SK-N-MC (cell line): ENCODE results near the gene CACNA2D2.
"Not testable (repeated sequence)": the region's sequence is repeated elsewhere in the genome, so short reads cannot be mapped to it uniquely, and the experiment has no call there.

Experiments used
- DNase-seq: peaks from one replicate; pipeline ENCODE4 v3.0.0-alpha.2; 2011; ENCODE audit warnings: low read depth, low spot score
- H3K27ac ChIP-seq: fragments of 200-600 bp; sonication (generic); 2 replicates; pipeline ENCODE4 v1.5.1; 2016; ENCODE audit warnings: mixed run types
- H3K36me3 ChIP-seq: fragments of 200-600 bp; sonication (generic); 2 replicates; pipeline ENCODE4 v1.6.1; 2017; ENCODE audit warnings: antibody characterized with exemption, low read length, mixed read lengths; ENCODE audit not compliant: insufficient read depth
- H3K4me3 ChIP-seq: fragments of 200-600 bp; sonication (generic); 2 replicates; pipeline ENCODE4 v1.5.1; 2016
- H3K9ac ChIP-seq: fragments of 200-600 bp; sonication (generic); 2 replicates; pipeline ENCODE4 v1.8.0; 2017; ENCODE audit warnings: mixed run types, mixed read lengths; ENCODE audit not compliant: insufficient read length
- H3K9me3 ChIP-seq: fragments of 200-600 bp; sonication (generic); 2 replicates; pipeline ENCODE4 v1.6.1; 2017; ENCODE audit warnings: low read depth, mild to moderate bottlenecking, antibody characterized with exemption, low read length, moderate library complexity, mixed read lengths
- EZH2 ChIP-seq: fragments of 200-600 bp; sonication (generic); IDR thresholded peaks from one replicate; pipeline ENCODE4 v1.6.1; 2017; ENCODE audit warnings: antibody characterized with exemption
- FOXP2 ChIP-seq: optimal IDR thresholded peaks from 2 replicates; pipeline ENCODE3; 2011; ENCODE audit warnings: mild to moderate bottlenecking, moderate library complexity; ENCODE audit not compliant: insufficient read depth; ENCODE audit errors: extremely low read length, control extremely low read depth
- POLR2AphosphoS5 ChIP-seq: IDR thresholded peaks from 2 replicates; pipeline ENCODE4 v1.6.1; 2012; ENCODE audit warnings: mild to moderate bottlenecking, low read depth, low read length, borderline replicate concordance

CACNA2D2 gene

DNA sequence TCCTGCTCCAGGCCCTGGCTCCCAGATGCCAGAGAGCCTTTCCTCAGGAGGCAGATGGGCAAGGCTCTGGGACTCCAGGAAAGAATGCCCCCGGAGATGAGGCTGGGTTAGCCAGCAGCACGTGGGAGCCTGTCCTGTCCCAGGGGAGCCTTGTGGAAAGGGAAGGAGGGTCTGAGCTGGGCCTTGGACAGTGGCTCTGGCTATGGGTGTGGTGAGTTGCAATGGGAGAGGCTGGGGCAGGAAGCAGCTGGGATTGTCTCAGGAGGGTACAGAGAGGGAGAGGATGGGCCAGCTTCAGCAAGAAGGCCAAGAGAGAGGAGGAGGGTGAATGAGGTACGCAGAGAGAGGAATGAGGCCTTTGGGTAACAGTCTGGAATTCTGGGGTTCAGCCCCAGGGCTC is 17.4 kb upstream of the CACNA2D2 start:
- no peak for DNase-seq
- Histone ChIP-seq H3K36me3 (no peaks in the 10 kb centered on the region), H3K9me3 (no peaks in the 10 kb centered on the region), H3K4me3 (no peak overlapping the region), H3K27ac (no peak overlapping the region), H3K9ac (no peak overlapping the region)
- TF ChIP-seq POLR2AphosphoS5 (no peak), FOXP2 (no peak), EZH2 (no peak)

DNA sequence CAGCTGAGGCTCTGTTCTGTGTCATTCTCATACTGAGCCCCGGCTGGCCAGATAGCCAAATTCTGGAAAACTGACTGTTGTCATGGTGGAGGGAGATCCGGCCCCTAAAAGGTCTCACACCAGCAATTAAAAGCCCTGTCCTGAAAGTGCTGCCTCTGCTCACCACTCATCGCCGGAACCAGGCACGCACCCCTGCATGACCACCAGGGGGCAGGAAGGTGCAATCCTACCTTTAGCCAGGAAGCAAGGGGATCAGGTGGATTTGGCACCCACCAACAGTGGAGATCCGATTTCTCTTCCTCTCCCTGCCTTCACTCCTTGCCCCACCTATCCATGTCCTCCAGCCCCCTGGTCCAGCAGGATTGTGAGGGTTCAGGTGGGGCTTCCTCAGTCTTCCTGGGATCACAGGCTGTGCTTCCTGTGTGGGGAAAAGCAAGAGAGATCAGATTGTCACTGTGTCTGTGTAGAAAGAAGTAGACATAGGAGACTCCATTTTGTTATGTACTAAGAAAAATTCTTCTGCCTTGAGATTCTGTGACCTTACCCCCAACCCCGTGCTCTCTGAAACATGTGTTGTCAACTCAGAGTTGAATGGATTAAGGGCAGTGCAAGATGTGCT is 16.1 kb upstream of the CACNA2D2 start:
- no peak overlapping the region for H3K27ac ChIP-seq
- H3K4me3 ChIP-seq: no peak overlapping the region
- no peaks in the 10 kb centered on the region for H3K9me3 ChIP-seq
- H3K9ac ChIP-seq: no peak overlapping the region
- no peaks in the 10 kb centered on the region for H3K36me3 ChIP-seq
- TF ChIP-seq POLR2AphosphoS5: no peak
- TF ChIP-seq EZH2: no peak
- DNase-seq: no peak

DNA sequence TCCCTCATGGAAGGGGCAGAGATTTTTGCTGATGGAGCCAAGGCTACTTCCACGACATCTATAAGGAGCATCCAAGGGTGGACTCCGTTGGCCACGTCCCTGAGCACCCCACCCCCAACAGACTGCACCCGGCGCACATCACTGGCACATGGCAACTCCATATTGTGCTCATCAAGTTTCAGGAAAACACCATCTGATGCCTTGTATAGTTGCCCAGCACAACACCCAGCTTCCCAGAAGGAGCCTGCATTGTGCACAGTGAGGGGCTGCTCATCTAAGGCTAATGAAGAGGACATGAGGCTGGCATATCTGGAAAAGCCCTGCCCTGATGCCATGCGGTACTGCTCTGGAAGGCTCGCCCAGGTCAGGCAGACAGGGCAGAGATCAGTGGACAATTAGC is 15.0 kb upstream of the CACNA2D2 start:
- no peak overlapping the region for H3K4me3 ChIP-seq
- H3K36me3 ChIP-seq: no peaks in the 10 kb centered on the region
- DNase-seq: no peak
- no peaks in the 10 kb centered on the region for H3K9me3 ChIP-seq
- no peak overlapping the region for H3K27ac ChIP-seq
- no peak overlapping the region for H3K9ac ChIP-seq
- TF ChIP-seq EZH2 (no peak), POLR2AphosphoS5 (no peak), FOXP2 (no peak)

DNA sequence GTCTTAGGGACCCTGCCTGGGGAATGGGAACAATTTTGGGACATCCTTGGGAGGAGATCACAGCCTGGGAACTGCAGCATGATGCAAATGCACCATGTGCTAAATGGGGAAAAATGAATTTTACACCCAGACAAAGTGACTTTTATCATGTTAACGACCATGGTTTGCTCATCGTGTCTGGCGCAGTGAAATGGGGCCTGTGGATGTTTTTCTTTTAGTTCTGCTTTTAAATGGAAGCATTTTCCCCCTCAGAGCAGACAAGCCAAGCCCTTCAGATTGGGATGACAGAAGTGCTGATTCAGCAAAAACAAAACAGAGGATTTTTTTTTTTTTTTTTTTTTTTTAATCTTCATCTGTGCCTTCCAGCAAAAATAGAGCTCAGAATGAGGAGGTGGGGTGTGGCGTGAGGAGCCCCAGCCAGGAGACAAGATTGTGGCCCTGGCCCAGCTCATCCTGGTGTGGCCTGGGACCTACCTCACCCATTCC is 14.3 kb upstream of the CACNA2D2 start:
- Histone ChIP-seq H3K4me3 (no peak overlapping the region), H3K27ac (no peak overlapping the region), H3K36me3 (no peaks in the 10 kb centered on the region), H3K9ac (no peak overlapping the region), H3K9me3 (no peaks in the 10 kb centered on the region)
- no peak for DNase-seq
- no peak for TF ChIP-seq EZH2
- no peak for TF ChIP-seq POLR2AphosphoS5
- TF ChIP-seq FOXP2: no peak

DNA sequence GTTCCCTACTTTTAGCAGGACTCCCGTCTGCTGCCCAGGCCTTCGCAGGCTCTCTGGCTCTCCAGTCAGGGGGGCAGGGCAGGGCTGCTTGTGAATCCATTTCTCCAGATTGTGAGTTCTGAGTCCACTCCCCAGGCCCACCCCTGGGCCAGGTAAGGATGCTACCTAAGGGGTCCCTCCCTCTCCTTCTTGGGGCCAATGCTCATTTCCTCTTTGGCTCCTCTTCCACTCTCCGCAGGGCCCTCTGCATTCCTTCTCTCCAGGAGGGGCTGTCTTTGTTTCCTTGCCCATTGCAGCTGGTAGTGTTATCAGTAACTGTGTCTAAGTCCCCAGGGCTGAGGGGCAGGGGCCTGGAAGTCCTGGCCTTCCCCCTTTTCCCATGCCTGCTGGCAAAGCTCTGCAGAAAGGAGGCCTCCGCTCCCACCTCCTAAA is 13.0 kb upstream of the CACNA2D2 start:
- TF ChIP-seq FOXP2 (no peak), EZH2 (no peak), POLR2AphosphoS5 (no peak)
- DNase-seq: no peak
- Histone ChIP-seq H3K9ac (no peak overlapping the region), H3K27ac (no peak overlapping the region), H3K36me3 (no peaks in the 10 kb centered on the region), H3K9me3 (no peaks in the 10 kb centered on the region), H3K4me3 (no peak overlapping the region)

DNA sequence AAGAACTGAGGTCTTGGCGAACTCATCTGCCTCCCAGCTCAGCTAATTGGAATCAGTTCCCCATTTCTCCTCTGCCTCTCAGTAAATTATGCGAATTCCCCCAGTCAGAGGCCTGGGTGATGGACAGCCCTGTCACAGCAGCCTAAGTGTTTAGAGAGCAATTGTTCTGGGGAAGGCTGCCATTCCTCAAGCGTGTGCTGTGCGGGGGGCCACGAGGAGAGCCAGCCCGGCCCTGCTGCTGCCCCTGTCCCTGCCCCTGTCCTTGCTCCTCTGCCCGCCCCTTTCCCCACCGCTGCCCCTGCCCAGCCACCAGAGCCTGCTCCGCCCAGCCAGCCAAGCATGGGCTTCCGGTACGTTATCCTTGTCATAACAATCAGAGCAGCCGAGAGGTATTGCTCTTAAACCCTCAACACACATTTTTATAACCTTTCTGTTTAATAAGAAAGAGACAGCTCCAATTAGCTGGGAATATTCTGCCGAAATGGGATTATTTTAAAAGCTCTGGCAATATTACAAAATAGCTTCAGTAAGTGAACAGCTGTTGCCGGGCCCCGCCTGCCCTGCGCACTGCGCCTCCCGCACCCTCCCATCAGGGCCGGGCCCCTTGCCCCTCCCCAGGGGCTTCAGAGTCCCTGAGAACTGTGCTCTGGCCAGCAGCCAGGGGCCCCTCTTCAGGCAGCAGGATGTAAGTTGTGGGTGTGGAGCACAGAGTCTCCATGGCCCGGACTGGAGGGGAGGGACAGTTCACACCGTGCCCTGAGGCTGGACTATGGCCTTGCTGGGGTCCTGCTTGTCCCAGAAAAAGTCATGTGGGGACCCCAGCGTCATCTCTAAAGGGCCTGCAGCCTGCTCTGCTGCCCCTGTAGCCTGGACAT is 12.4 kb upstream of the CACNA2D2 start:
- H3K4me3 ChIP-seq: no peak overlapping the region
- H3K9me3 ChIP-seq: no peaks in the 10 kb centered on the region
- TF ChIP-seq POLR2AphosphoS5 (no peak), EZH2 (no peak), FOXP2 (no peak)
- H3K27ac ChIP-seq: no peak overlapping the region
- no peak for DNase-seq
- H3K36me3 ChIP-seq: no peaks in the 10 kb centered on the region
- no peak overlapping the region for H3K9ac ChIP-seq

DNA sequence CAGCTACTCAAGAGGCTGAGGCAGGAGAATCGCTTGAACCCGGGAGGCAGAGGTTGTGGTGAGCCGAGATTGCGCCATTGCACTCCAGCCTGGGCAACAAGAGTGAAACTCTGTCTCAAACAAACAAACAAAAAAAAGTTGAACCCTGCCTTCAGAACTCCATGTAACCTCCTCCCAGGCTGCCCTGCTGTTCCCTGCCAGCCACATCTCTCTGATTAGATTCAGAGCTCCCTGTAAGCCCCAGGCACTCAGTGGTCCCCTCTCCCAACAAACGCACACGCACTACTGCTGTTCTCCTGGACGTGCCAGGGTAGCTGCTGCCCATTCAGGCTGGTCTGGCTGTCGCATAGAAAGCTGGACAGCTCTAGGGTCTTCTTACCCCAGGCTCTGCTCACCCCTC is 9.5 kb upstream of the CACNA2D2 start:
- not testable (repeated sequence) for H3K9me3 ChIP-seq, H3K27ac ChIP-seq, DNase-seq, H3K9ac ChIP-seq, H3K4me3 ChIP-seq, H3K36me3 ChIP-seq

DNA sequence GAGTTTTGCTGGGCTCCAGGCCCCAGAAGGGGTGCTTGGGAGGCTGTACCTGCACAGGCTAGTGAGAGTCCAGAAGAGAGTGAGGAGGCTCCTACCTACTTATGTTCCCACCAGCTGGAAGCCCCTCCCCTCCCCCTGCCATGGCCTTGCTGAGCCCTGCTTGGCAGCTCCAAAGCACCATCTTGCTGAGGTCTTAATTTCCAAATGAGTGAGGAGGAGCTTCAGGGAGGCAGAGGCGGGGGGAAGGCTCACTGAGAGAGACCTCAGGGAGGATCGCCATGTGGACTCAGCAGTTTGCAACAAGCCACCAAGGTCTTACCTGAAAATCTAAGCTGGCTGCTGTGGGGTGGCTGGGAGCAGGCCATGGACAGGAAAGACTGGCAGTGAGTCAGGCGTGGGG is 8.7 kb upstream of the CACNA2D2 start:
- Histone ChIP-seq H3K36me3 (no peaks in the 10 kb centered on the region), H3K9me3 (no peaks in the 10 kb centered on the region)

DNA sequence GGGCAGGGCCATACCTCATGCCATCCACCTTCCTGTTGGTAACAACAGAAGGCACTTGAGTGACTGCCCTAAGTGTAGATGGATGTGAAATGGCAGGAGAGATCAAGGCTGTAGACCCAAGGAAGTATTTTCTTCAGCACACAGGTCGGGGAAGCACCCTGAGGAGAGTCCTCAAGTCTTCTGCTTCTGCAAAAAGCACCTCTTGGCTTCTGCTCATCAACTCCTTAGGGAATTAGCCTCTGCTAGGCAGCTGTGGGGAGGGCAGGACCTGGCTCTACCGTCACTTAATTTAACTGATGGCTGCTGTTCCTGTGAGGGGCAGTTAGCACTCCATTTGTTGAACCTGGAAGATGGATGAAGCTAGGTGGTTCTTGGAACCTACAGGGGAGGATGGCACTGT is 6.9 kb upstream of the CACNA2D2 start:
- H3K36me3 ChIP-seq: no peaks in the 10 kb centered on the region
- no peak for DNase-seq
- no peak overlapping the region for H3K27ac ChIP-seq
- H3K4me3 ChIP-seq: no peak overlapping the region
- no peak for TF ChIP-seq EZH2
- TF ChIP-seq POLR2AphosphoS5: no peak
- TF ChIP-seq FOXP2: no peak
- no peak overlapping the region for H3K9ac ChIP-seq
- H3K9me3 ChIP-seq: no peaks in the 10 kb centered on the region

More for the DNA sequence above, 8.7 kb upstream of the CACNA2D2 start:
- TF ChIP-seq EZH2: no peak
- H3K27ac ChIP-seq: no peak overlapping the region
- H3K9ac ChIP-seq: no peak overlapping the region
- H3K4me3 ChIP-seq: no peak overlapping the region
- DNase-seq: no peak
